DOHH2 (cell line): ENCODE results near the gene TM4SF1.

Experiments used
- CTCF ChIP-seq: fragments of 200-600 bp; sonication (generic); IDR thresholded peaks from one replicate; pipeline ENCODE4 v1.5.1; 2014; ENCODE audit warnings: antibody characterized with exemption, mild to moderate bottlenecking, low read depth, low read length; ENCODE audit not compliant: poor library complexity, severe bottlenecking
- EZH2phosphoT487 ChIP-seq: fragments of 200-600 bp; sonication (generic); IDR thresholded peaks from 2 replicates; pipeline ENCODE4 v1.6.1; 2017; ENCODE audit warnings: borderline replicate concordance, mild to moderate bottlenecking, antibody characterized with exemption, low read length, moderate library complexity, mixed read lengths

- TF ChIP-seq CTCF = no peak
- TF ChIP-seq EZH2phosphoT487 = no peak
Observed at GRCh38 chr3:149426325-149426724, 48.9 kb upstream of the TM4SF1 start.
